NOMO-1 (cell line): ENCODE data around the gene CIZ1.
A peak's percentile ranks its signal among the peaks of the same experiment; 100 is the strongest.

Experiments used
- DNase-seq, 2 experiments: peaks; one replicate each; lab custom pipeline; 2025; ENCODE audit not compliant: unreplicated experiment in 2 of 2; lab: John Stamatoyannopoulos, UW

The CIZ1 gene

GRCh38 chr9:128128836-128129590 lies 62.4 kb downstream of the CIZ1 start:
- DNase-seq, result no peak

GRCh38 chr9:128127990-128128835 lies 63.2 kb downstream of the CIZ1 start:
- peak; percentile 72 to 78 for DNase-seq

GRCh38 chr9:128127568-128127989 lies 63.8 kb downstream of the CIZ1 start, which contains the start of gene PTGES2:
TSS of gene PTGES2 (minus strand) at chr9:128127729. CDS start at chr9:128127717, 12 bp downstream.
- DNase-seq, result peak; percentile 76 to 86

DNA sequence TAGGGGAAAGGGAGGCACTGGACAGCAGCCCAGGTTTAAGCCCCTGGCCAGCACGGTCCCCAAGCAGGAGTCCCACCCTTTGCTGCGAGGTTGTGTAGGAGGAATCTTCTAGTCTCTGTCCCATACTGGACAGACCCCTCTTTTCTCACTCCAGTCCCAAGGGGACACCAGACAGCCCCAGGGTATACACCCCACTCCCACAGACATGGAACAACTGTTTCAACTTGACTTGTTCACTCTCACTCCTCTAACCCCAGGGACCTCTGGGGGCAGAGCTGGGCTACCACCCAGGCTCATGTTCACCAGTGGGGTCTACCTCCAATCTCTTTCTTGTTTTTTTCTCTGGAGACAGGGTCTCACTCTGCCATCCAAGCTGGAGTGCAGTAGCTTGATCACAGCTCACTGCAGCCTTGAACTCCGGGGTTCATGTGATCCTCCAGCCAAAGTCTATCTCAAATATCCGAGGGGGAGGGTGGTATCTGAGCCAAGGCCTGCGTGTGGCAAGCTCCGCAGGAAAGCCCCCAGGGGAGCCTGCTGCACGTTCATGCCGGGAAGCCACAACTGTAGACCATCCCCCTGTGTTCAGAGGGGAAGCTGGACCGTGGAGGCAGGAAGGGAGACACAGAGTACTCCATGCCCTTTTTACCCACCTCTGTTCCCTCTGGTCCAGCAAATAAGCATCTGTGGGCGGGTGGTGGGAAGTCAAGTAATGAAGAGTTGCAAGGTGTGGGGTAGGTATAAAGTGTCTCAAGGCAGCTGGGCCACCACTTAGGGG lies 65.6 kb downstream of the CIZ1 start:
- no peak for DNase-seq

DNA sequence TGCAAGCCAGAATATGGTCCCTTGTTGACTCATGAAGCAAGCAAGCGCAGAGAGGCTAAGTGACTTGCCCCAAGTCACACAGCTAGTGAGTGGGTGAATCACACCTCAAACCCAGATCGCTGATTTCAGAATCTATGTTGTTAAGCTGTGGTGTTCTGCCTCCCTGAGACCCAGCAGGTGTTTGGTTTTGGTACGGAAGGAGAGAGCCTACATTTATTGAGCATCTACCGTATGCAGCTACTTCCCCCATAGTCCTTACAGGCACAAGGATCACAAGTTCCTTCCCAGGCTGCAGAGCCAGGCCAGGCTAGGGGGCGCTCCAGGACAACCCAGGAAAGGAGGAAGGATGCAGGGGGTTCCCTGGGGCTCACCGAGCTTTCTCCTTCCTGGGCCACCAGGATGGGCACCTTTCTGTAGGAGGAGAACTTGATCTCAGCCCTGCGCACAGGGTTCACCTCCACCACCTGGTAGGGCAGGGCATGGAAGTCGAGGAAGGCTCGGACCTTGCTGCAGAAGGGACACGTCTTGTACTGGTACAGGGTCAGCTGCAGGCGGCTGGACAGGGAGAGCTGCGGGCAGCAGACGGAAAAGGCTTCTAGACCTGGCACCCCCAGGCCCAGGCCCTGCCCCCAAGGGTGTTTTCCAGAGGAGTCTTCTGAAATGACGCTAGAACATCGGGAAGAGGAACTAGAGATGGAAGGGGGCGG lies 66.3 kb downstream of the CIZ1 start:
- DNase-seq, result peak; percentile 29 to 43

- DNase-seq, result no peak
These were observed 66.9 kb downstream of the CIZ1 start for GRCh38 chr9:128124451-128124850.

DNA sequence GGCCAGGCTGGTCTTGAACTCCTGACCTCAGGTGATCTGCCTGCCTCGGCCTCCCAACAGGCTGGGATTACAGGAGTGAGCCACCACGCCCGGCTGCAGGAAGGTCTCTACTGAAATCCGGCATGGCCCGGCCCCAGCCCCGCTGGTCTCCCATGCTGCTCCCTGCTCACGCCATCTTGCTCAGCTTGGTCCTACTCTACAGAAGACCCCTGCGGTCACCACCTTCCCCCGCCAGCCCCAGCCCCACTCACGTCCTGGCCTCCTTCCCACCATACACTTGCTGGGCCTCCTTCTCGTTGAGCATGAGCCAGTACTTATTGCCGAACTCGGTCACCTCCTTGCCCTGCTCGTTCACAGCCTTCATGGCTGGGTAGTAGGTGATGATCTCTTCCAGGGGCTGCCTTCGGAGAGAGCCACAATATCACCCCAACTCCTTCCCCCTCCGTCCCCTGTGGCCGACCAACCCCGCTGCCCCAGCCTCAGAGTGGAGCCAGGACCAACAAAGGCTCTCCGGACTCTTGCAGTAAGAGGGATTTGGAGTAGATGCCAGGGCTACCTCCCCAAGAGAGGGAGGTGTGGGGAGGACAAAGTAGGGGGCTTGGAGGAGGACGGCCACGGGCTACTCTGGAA lies 67.8 kb downstream of the CIZ1 start:
- DNase-seq, result no peak

GRCh38 chr9:128122809-128123175 lies 68.6 kb downstream of the CIZ1 start:
- DNase-seq, result no peak

DNA sequence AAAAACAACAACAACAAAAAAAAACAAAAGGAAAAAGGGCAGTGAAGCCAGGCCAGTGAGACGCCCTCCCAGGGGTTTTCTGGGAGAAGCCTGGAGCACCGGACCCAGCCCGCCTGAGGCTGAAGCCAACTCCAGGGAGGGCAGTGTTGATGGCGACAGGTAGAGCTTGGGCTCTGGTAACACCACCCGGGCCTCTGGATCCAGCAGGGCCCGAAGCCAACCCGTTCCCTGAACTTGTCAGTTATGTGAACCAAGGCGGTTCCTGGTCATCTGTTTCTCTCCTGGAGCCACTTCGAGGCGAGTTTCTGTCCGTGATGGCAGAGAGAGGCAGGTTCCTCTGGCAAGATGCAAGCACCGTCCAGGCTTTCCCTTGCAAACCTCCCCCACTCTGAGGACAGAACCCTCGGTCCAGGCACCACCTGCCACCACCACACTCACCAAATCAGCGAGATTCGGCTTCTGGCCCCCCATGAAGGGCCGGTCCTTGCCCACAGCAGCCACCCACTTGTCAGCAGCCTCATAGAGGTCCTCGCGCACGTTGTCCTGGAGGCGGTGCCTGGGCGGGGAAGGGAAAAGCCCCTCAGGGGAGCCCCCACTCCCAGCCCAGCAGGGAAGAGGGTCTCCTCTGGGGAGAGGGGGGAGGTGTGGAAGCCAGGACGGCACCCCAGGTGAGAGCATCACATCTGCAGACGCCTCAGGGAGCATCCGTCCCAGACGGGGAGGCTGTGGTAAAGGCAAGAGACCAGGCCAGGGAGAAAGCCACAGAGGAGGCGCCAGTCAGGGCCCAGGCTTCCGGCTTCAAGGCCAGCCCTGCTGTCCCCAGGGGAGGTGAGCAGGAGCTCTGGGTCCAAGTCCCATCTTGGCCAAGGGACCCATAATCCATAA lies 69.2 kb downstream of the CIZ1 start:
- DNase-seq, result no peak

- DNase-seq, result no peak
These were observed 69.9 kb downstream of the CIZ1 start for GRCh38 chr9:128121466-128121810.

DNA sequence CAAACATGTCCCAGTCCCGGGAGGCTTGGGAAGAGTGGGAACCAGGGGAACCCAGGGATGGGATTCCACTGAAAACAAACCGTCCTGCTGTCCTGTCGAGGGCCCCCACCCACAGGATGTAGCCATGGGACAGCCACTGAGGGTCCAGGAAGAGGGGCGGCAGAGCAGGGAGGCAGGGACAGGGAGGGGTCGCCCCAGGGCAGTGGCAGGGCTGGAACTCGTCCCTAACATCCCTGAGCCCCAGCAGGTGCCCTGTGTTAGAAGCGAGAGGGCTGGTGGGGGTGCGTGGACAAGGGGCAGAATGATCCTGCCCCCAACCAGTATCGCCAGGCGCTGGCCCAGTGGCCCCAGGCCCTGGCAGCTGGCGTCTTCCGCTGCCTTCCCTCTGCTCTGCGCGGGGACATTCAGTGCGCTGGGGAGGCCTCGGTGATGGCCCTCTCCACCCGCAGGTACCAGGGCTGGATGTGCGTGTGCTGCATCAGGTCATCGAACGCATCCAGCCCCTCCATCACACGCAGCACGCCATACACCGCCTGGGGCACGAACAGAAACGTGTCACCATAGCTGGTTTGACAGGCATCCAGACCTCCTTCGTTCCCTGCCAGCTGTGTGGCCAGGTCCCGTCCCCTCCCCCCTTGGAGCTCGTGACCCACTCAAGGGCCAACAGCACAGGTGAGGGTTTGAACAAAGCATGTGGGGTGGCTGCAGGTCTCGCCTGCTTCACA lies 70.5 kb downstream of the CIZ1 start:
- no peak for DNase-seq

- no peak for DNase-seq
These were observed 71.2 kb downstream of the CIZ1 start for GRCh38 chr9:128120061-128120740.

- DNase-seq, result no peak
These were observed 72.3 kb downstream of the CIZ1 start for GRCh38 chr9:128118971-128119665.

DNA sequence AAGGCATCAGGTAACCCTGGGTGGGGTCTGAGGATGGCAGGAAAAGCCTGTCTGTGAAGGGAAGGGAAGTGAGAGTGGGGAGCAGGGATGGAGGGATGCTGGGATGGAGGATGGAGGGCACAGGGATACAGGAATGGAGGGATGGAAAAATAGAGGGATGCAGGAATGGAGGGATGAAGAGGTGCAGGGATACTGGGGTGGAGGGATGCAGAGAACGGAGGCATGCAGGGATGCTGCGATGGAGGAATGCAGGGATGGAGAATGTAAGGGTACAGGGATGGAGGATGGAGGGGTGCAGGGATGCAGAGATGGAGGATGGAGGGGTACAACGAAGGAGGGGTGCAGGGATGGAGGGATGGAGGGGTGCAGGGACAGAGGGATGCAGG lies 72.9 kb downstream of the CIZ1 start:
- no peak for DNase-seq

DNA sequence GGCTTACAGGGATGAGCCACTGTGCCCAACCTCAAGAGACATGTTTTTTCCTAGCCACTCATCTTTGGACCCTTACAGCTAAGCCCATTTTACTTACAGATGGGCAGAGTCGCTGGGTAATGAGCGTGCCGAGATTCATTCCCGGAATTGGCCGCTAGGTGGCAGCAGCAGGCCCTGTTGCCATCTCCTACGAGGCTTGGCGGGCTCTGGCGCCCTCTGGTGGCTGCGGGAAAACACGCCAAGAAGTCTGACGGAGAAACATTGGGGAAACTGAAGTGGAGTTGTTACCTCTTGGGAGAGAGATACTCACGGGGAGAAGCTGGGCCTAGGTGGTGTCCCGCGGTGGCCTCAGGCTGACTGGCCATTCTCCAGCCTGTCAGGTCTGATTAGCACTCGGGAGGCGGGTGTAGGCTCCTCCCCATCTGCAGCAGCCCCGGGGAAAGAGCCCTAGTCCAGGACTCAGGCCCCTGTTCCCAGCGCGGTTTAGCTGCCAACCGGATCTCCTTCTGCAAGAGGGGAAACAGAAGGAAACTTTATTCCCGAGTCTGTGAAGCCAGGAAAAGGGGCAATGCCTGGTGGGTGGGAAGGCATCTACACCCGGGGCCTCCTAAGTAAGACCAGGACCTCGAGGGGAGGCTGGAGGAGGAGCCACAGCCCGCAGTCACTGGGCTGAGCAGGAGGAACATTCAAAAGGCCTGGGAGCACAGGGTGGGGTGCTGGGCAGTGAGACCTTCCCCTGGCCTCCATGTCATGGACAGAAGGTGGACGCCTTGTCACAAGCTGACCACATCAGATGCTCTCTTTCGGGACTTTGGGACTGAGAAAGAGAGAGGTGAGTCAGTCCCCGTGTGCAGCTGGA lies 73.5 kb downstream of the CIZ1 start:
- DNase-seq, result peak; percentile 75 to 80
